Islet of Langerhans (tissue), 1 donor: Measurements from ENCODE around the gene MIEF1.

Source experiments
- FAIRE-seq: peaks from one replicate; lab custom pipeline; 2011; peaks lifted over from hg19 to GRCh38; lab: Jason Lieb, UNC

The MIEF1 gene

GRCh38 chr22:39529487-39529851, 27.4 kb downstream of the MIEF1 start:
- FAIRE-seq, result no peak

- FAIRE-seq, result no peak
These were observed 28.0 kb downstream of the MIEF1 start for GRCh38 chr22:39530116-39530515.

GRCh38 chr22:39530692-39531331, 28.7 kb downstream of the MIEF1 start:
- no peak for FAIRE-seq

GRCh38 chr22:39532215-39533073, 30.4 kb downstream of the MIEF1 start, which contains the start of gene RPS19BP1:
Gene RPS19BP1 (minus strand): TSS chr22:39532748. CDS start chr22:39532738, 10 bp downstream.
- FAIRE-seq, result peak; percentile 97

- no peak for FAIRE-seq
These were observed 32.0 kb downstream of the MIEF1 start for GRCh38 chr22:39534092-39534506.

- FAIRE-seq, result no peak
These were observed 32.7 kb downstream of the MIEF1 start for GRCh38 chr22:39534591-39535356.

GRCh38 chr22:39535357-39535725, 33.3 kb downstream of the MIEF1 start:
- FAIRE-seq, result no peak

GRCh38 chr22:39535831-39536449, 33.9 kb downstream of the MIEF1 start:
- FAIRE-seq, result no peak

GRCh38 chr22:39536711-39537110, 34.6 kb downstream of the MIEF1 start:
- FAIRE-seq, result no peak

- FAIRE-seq, result no peak
These were observed 35.9 kb downstream of the MIEF1 start for GRCh38 chr22:39537975-39538374.

GRCh38 chr22:39543095-39543494, 41.0 kb downstream of the MIEF1 start:
- FAIRE-seq, result no peak

GRCh38 chr22:39545386-39546365, 43.6 kb downstream of the MIEF1 start:
- FAIRE-seq, result no peak

GRCh38 chr22:39546889-39547586, 44.9 kb downstream of the MIEF1 start:
- FAIRE-seq, result no peak

- no peak for FAIRE-seq
These were observed 45.5 kb downstream of the MIEF1 start for GRCh38 chr22:39547587-39547947.

- FAIRE-seq, result no peak
These were observed 51.3 kb downstream of the MIEF1 start for GRCh38 chr22:39553429-39553828.

GRCh38 chr22:39554151-39554550, 52.1 kb downstream of the MIEF1 start:
- FAIRE-seq, result no peak

GRCh38 chr22:39556970-39557841, 55.1 kb downstream of the MIEF1 start:
- FAIRE-seq, result no peak

- FAIRE-seq, result no peak
These were observed 56.2 kb downstream of the MIEF1 start for GRCh38 chr22:39558254-39558727.

- FAIRE-seq, result no peak
These were observed 56.9 kb downstream of the MIEF1 start for GRCh38 chr22:39558950-39559349.
